Brain microvascular endothelial cell (primary cell): ENCODE results near the gene GBGT1.
"Not testable (repeated sequence)": the region's sequence is repeated elsewhere in the genome, so short reads cannot be mapped to it uniquely, and the experiment has no call there.

Experiments used
- DNase-seq: peaks from one replicate; pipeline ENCODE4 v3.0.0-alpha.2; 2020
- H3K27ac ChIP-seq: fragments of 250-450 bp; sonication (Bioruptor Pico); 2 replicates; pipeline ENCODE4 v1.5.1; 2020; ENCODE audit warnings: mild to moderate bottlenecking, moderate library complexity
- H3K27me3 ChIP-seq: fragments of 250-450 bp; sonication (Bioruptor Pico); replicated peaks from 2 replicates; pipeline ENCODE4 v1.5.1; 2020; ENCODE audit warnings: mild to moderate bottlenecking
- H3K36me3 ChIP-seq: fragments of 250-450 bp; sonication (Bioruptor Pico); replicated peaks from 2 replicates; pipeline ENCODE4 v1.5.1; 2020; ENCODE audit warnings: mild to moderate bottlenecking
- H3K4me3 ChIP-seq: 2 replicates; pipeline ENCODE4 v1.5.1; 2011; ENCODE audit warnings: low read depth, mild to moderate bottlenecking, control low read depth, low read length, moderate library complexity
- in situ Hi-C: cut with HindIII; loops from 2 replicates; pipeline ENCODE4 v1.10.0; 2017; ENCODE audit warnings: low sequenced_read_pairs, low pct_ligation_motif_present
- TF ChIP-seq, protein P1 (sequence below): IDR thresholded peaks from 2 replicates; pipeline ENCODE4 v1.5.1; 2011; ENCODE audit warnings: low read depth, mild to moderate bottlenecking, moderate library complexity, low read length, control low read depth, inconsistent platforms; ENCODE audit errors: missing control alignments

GBGT1 gene

DNA sequence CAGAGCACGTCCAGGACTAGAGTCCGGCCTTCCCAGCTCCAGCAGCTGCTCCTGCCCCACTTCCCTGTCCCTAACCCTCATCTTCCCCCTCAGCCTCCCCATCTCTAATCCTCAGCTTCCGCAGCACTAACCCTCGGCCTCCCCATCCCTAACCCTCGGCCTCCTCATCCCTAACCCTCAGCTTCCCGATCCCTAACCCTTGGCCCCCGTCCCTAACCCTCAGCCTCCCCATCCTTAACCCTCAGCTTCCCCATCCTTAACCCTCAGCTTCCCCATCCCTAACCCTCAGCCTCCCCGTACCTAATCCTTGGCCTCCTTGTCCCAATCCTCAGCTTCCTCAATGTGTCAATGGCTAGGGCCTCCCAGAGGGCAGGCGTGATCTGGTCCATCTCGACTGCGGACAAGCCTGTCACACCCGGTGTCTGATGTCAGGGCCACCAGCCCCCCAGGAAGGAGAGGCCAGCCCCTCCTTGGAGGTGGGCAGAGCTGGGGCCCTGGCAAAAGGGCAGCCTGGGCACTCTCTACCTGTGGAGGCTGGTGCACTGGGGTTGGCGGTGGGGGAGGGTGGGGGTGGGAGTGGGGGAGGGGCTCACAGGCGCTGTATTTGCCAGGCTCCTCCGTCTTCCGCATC is 43.9 kb upstream of the GBGT1 start:
- in situ Hi-C loops, result no loop called here
- H3K27me3 ChIP-seq, result no peaks in the 10 kb centered on the region
- DNase-seq, result no peak
- H3K27ac ChIP-seq, result no peak overlapping the region
- TF ChIP-seq, protein P1, sequence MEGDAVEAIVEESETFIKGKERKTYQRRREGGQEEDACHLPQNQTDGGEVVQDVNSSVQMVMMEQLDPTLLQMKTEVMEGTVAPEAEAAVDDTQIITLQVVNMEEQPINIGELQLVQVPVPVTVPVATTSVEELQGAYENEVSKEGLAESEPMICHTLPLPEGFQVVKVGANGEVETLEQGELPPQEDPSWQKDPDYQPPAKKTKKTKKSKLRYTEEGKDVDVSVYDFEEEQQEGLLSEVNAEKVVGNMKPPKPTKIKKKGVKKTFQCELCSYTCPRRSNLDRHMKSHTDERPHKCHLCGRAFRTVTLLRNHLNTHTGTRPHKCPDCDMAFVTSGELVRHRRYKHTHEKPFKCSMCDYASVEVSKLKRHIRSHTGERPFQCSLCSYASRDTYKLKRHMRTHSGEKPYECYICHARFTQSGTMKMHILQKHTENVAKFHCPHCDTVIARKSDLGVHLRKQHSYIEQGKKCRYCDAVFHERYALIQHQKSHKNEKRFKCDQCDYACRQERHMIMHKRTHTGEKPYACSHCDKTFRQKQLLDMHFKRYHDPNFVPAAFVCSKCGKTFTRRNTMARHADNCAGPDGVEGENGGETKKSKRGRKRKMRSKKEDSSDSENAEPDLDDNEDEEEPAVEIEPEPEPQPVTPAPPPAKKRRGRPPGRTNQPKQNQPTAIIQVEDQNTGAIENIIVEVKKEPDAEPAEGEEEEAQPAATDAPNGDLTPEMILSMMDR, result no peak
- no peak overlapping the region for H3K4me3 ChIP-seq
- H3K36me3 ChIP-seq, result no peaks in the 10 kb centered on the region

DNA sequence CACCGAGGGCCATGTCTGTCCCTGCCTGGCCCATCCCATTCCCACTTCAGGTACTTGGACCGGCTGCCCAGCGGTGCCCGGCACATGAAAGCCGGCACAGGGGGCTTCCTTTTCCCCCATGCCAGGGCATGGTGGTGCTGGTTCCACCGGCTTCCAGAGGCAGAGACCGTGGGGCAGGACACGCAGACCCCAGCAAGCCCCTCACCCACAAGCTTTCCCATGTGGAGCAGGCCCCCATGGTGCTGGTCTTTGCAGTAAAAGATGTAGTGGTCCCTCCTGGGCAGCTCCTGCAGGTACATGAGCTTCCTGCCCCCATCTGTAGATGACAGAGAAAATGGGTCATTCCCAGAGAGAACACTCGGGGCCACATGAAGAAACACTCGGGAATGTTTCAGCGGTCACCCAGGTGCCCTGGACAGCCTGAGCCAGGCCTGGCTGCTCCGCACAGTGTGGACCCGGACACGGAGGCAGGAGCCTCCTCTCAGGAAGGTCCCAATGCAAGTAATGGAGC is 43.4 kb upstream of the GBGT1 start:
- in situ Hi-C loops, result no loop called here
- TF ChIP-seq, protein P1, result no peak
- Histone ChIP-seq H3K4me3 (no peak overlapping the region), H3K27me3 (no peaks in the 10 kb centered on the region), H3K27ac (no peak overlapping the region), H3K36me3 (no peaks in the 10 kb centered on the region)
- DNase-seq, result no peak

DNA sequence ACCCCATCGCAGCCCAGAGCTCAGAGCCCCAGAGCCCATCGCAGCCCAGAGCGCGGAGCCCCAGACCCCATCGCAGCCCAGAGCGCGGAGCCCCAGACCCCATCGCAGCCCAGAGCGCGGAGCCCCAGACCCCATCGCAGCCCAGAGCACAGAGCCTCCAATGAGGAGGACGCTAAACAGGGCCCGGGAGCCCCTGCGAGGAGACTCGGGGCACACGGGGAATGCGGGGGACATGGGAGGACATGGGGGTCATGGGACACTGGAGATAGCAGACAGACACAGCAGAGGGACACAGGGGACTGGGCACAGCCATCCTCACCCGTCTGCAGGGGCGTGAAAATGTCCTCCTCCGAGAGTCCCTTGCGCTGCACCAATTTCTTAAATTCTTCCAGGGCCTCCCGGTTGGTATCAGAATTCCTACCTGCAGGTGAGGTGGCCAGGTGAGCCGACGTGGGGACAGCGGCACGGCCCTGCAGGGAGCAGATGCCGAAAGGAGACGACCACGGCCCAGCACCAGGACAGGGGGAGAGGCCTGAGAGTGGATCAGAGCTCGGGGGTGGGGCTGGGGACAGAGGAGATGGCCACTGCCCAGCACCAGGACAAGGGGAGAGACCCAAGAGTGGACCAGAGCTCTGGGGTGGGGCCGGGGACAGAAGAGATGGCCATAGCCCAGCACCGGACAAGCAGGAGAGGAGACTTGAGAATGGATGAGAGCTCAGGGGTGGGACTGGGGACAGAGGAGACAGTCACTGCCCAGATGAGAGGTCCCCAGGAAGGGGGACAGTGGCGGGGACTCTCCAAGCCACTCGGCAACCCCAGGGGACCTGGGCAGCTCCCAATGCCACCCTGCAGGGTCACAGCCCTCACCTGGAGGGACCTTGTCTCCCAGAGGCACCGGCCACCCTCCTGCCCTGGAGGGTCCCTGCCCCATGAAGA is 42.5 kb upstream of the GBGT1 start:
- Histone ChIP-seq H3K4me3 (no peak overlapping the region), H3K36me3 (no peaks in the 10 kb centered on the region), H3K27ac (no peak overlapping the region), H3K27me3 (no peaks in the 10 kb centered on the region)
- in situ Hi-C loops, result no loop called here
- TF ChIP-seq, protein P1, result no peak
- DNase-seq, result no peak

DNA sequence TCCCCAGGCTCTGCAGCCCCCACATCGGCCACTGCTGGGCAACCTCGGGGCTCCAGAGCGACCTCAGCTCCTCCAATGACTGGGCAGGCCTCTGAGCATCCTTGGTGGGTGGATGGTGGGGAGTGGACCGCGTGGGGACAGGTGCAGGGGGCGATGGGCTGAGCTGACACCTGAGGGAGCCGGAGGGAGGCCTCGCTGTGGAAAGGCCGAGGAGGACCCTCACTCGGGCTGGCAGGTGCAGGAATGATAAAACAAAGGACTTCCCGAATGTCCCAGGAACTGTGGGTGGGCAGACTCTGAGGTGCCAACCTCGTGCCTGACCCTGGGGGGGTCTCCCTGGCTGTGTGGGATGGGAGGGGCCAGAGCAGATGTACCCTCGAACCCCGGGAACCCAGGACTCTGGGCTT is 41.8 kb upstream of the GBGT1 start:
- H3K27ac ChIP-seq, in situ Hi-C loops, H3K36me3 ChIP-seq, DNase-seq, H3K27me3 ChIP-seq, H3K4me3 ChIP-seq: not testable (repeated sequence)

DNA sequence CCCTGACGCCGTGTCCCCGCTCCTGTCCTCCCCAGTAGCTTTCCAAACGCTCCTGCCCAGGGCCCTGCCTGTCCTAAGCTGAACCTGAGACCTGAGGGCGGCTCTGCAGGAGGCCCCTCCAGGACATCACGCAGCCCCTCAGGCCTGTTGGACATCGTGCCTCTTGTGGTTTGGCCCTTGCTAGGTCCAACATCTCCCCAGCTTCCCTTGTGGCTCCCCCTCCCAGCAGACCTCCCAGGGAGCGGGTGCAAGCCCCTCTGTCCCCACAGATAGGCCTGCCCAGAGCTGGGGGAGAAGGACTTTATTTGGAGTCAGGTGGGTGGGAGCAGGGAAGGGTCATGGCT is 41.3 kb upstream of the GBGT1 start:
- TF ChIP-seq, protein P1, result no peak

DNA sequence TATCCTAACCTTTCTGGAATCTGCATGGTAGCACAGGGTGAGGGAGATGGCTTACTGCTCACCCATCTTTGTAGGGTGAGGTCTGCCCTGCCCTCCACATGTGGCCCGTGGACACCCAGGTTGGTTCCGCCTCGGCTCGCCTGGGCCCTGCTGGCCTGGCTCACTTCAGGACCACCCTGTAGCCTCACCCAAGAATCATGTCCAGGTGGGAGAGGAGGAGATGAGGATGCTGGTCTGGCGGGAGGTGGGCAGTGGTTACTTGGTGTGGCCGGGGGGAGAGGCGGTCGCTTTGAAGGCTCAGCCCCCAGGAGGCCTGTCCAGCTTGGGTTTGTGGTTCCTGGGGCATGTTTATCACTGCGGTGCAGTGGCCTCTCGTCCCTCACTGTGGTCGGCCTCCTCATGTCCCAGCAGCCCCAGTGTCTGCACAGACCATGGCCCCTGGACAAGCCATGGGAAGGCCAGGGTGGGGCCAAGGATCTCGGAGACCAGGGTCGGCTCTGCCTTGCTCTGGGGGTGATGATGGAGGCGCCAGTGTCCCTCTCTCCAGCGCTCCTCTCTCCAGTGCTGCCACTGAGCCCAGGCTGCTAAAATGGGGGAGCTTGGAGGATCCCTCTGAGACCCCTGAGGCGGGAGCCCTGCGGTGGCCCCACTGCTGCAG is 40.8 kb upstream of the GBGT1 start:
- no peak overlapping the region for H3K27ac ChIP-seq
- no peak for DNase-seq
- no peak overlapping the region for H3K4me3 ChIP-seq
- H3K36me3 ChIP-seq, result no peaks in the 10 kb centered on the region
- in situ Hi-C loops, result no loop called here
- TF ChIP-seq, protein P1, result no peak
- H3K27me3 ChIP-seq, result peaks cover 11% of the 10 kb centered on the region

More for the DNA sequence above, 41.3 kb upstream of the GBGT1 start:
- Histone ChIP-seq H3K27ac (no peak overlapping the region), H3K36me3 (no peaks in the 10 kb centered on the region), H3K4me3 (no peak overlapping the region), H3K27me3 (peaks cover 7% of the 10 kb centered on the region)
- in situ Hi-C loops, result no loop called here
- DNase-seq, result no peak
